ENCODE measurements around the gene MCM6. TPM values are rescaled to one million over a fixed set of nuclear protein-coding genes. Genes with fewer than 3 reads are reported as not detected.
"Not testable (repeated sequence)": the region's sequence is repeated elsewhere in the genome, so short reads cannot be mapped to it uniquely, and the experiment has no call there.

MCM6 gene
- total RNA-seq, 1 donor from 2014 or later = 74.4 TPM

DNA sequence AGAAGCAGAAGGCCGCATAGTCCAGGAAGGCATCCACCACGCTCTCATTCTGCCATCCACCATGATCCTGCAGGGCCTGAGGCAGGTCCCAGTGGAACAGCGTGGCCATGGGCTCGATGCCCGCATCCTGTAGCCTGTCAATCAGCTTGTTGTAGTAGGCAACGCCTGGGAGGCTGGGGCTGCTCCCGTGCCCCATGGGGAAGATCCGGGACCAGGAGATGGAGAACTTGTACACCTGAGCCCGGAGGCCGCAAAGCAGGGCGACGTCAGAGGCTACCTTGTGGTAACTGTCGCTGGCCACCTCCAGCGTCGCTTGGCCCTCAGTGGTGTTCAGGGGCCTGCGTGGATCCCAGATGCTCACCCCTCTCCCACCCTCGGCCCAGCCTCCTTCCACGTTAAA, 58.8 kb downstream of the MCM6 start:
- H3K36me3 Mint-ChIP-seq = no peaks in the 10 kb centered on the region
- Histone ChIP-seq H3K4me3 (no peak overlapping the region), H3K9me3 (ENCODE audit: low read depth) (no peaks in the 10 kb centered on the region), H2AFZ (replicated peaks) (no peak overlapping the region), H3K27me3 (no peaks in the 10 kb centered on the region), H3K4me1 (no peaks in the 10 kb centered on the region), H3K36me3 (no peaks in the 10 kb centered on the region), H3K27ac (no peak overlapping the region), H3F3A (ENCODE audit: low read depth) (no peaks in the 10 kb centered on the region), H4K20me1 (ENCODE audit: low read depth) (no peaks in the 10 kb centered on the region), H3K79me2 (ENCODE audit: low read depth) (no peaks in the 10 kb centered on the region), H3K9ac (no peak overlapping the region), H3K4me2 (no peak overlapping the region)
- TF ChIP-seq EZH2 (IDR thresholded peaks at IDR 0.05) = no peak
- no peak for TF ChIP-seq EZH2phosphoT487 (IDR thresholded peaks at IDR 0.05)
- TF ChIP-seq, protein P1, sequence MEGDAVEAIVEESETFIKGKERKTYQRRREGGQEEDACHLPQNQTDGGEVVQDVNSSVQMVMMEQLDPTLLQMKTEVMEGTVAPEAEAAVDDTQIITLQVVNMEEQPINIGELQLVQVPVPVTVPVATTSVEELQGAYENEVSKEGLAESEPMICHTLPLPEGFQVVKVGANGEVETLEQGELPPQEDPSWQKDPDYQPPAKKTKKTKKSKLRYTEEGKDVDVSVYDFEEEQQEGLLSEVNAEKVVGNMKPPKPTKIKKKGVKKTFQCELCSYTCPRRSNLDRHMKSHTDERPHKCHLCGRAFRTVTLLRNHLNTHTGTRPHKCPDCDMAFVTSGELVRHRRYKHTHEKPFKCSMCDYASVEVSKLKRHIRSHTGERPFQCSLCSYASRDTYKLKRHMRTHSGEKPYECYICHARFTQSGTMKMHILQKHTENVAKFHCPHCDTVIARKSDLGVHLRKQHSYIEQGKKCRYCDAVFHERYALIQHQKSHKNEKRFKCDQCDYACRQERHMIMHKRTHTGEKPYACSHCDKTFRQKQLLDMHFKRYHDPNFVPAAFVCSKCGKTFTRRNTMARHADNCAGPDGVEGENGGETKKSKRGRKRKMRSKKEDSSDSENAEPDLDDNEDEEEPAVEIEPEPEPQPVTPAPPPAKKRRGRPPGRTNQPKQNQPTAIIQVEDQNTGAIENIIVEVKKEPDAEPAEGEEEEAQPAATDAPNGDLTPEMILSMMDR (IDR thresholded peaks at IDR 0.05) = no peak
- no peak for DNase-seq (ENCODE audit: low spot score)
- H3K27me3 Mint-ChIP-seq (ENCODE audit: insufficient read depth, low read depth) = peaks cover 12% of the 10 kb centered on the region
- H3K4me3 Mint-ChIP-seq = no peak overlapping the region
- no peaks in the 10 kb centered on the region for H3K9me3 Mint-ChIP-seq
- peaks cover 2% of the 10 kb centered on the region for H3K4me1 Mint-ChIP-seq
- H3K27ac Mint-ChIP-seq = no peak overlapping the region

DNA sequence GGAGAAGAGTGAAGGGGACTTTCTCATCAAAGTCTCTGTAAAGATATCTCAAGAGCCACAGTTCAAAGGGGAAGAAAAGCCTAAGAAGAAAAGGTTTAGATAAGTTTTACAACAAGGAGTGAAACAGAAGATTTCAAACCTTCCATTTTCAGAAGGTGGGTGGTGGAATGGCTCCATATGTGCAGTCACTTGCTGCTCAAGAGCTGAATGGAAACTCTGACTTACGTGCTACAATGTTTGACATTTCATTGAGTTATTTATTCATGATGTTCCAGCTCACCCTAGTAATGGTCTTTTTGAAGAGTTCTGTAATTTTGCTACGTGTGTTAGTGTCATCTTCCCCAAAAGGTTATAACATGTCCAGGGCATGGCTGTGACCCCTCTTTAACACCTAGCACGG, 61.0 kb downstream of the MCM6 start:
- Mint-ChIP-seq H3K4me3 (no peak overlapping the region), H3K9me3 (no peaks in the 10 kb centered on the region), H3K36me3 (peaks cover 3% of the 10 kb centered on the region), H3K27ac (no peak overlapping the region), H3K4me1 (peaks cover under 1% of the 10 kb centered on the region), H3K27me3 (ENCODE audit: insufficient read depth, low read depth) (peaks cover 11% of the 10 kb centered on the region)
- no peak for DNase-seq (ENCODE audit: low spot score)
- Histone ChIP-seq H2AFZ (replicated peaks) (no peak overlapping the region), H3K9ac (no peak overlapping the region), H3K4me1 (no peaks in the 10 kb centered on the region), H3K27ac (no peak overlapping the region), H4K20me1 (ENCODE audit: low read depth) (no peaks in the 10 kb centered on the region), H3K36me3 (no peaks in the 10 kb centered on the region), H3K4me3 (no peak overlapping the region), H3K79me2 (ENCODE audit: low read depth) (no peaks in the 10 kb centered on the region), H3K9me3 (ENCODE audit: low read depth) (no peaks in the 10 kb centered on the region), H3K27me3 (no peaks in the 10 kb centered on the region), H3F3A (ENCODE audit: low read depth) (no peaks in the 10 kb centered on the region), H3K4me2 (no peak overlapping the region)
- TF ChIP-seq, protein P1 (IDR thresholded peaks at IDR 0.05) = no peak
- no peak for TF ChIP-seq EZH2phosphoT487 (IDR thresholded peaks at IDR 0.05)
- TF ChIP-seq EZH2 (IDR thresholded peaks at IDR 0.05) = no peak

DNA sequence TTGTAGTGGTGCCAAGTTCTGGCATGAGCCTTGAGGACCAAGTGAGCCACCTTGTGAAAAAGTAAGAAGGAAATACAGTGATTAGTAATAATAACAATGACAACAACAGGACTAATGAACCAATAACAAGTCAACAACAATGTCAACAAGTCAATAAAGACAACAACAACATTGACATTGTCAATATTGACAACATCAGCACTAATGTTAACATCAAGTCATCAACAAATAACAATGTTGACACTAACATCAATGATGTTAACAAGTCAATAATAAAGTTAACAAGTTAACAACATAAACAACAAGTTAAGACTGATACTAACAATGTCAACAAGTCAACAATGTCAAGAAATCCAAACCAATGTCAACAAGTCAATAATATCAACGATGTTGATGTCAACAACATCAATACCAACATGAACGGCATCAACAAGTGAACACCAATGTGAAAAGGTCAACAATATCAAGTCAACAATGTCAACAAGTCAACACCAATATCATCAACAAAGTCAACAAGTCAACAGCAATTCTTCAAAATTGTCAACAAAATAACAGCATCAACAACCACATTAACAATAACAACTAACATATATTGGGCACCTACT, 63.2 kb downstream of the MCM6 start:
- Histone ChIP-seq H3K36me3 (no peaks in the 10 kb centered on the region), H3K9ac (no peak overlapping the region), H3K4me3 (no peak overlapping the region), H3K9me3 (ENCODE audit: low read depth) (no peaks in the 10 kb centered on the region), H3K27me3 (no peaks in the 10 kb centered on the region), H3K79me2 (ENCODE audit: low read depth) (no peaks in the 10 kb centered on the region), H3F3A (ENCODE audit: low read depth) (no peaks in the 10 kb centered on the region), H2AFZ (replicated peaks) (no peak overlapping the region), H3K4me2 (no peak overlapping the region), H3K4me1 (no peaks in the 10 kb centered on the region), H4K20me1 (ENCODE audit: low read depth) (no peaks in the 10 kb centered on the region), H3K27ac (no peak overlapping the region)
- no peak overlapping the region for H3K27ac Mint-ChIP-seq
- peaks cover 5% of the 10 kb centered on the region for H3K9me3 Mint-ChIP-seq
- H3K27me3 Mint-ChIP-seq (ENCODE audit: insufficient read depth, low read depth) = peaks cover 9% of the 10 kb centered on the region
- peaks cover 3% of the 10 kb centered on the region for H3K36me3 Mint-ChIP-seq
- H3K4me3 Mint-ChIP-seq = no peak overlapping the region
- H3K4me1 Mint-ChIP-seq = no peaks in the 10 kb centered on the region
- TF ChIP-seq, protein P1 (IDR thresholded peaks at IDR 0.05) = no peak
- no peak for TF ChIP-seq EZH2phosphoT487 (IDR thresholded peaks at IDR 0.05)
- DNase-seq (ENCODE audit: low spot score) = no peak

DNA sequence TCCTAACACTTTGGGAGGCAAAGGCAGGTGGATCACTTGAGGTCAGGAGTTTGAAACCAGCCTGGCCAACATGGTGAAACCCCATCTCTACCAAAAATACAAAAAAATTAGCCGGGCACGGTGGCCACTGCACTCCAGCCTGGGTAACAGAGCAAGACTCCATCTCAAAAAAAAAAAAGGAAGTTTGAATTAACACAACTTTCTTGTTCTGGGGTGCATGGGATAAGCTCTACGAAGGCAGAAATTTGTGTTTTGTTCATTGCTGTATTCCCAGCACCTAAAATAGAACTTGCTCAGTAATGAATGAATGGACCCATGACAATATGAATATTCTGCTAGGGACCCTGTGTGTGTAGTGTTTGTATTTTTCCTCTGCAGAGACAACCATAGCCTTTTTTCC, 68.4 kb downstream of the MCM6 start:
- not testable (repeated sequence) for H3K9me3 ChIP-seq (ENCODE audit: low read depth); H3K4me3 Mint-ChIP-seq; H3K27ac Mint-ChIP-seq; H3F3A ChIP-seq (ENCODE audit: low read depth); H3K36me3 ChIP-seq; H4K20me1 ChIP-seq (ENCODE audit: low read depth); H3K79me2 ChIP-seq (ENCODE audit: low read depth); H3K36me3 Mint-ChIP-seq; DNase-seq (ENCODE audit: low spot score); H3K27me3 Mint-ChIP-seq (ENCODE audit: insufficient read depth, low read depth); H3K27ac ChIP-seq; H3K27me3 ChIP-seq; H3K4me1 ChIP-seq; H2AFZ ChIP-seq (replicated peaks); H3K9me3 Mint-ChIP-seq; H3K4me3 ChIP-seq; H3K9ac ChIP-seq; H3K4me1 Mint-ChIP-seq; H3K4me2 ChIP-seq

All from neural progenitor cell (in vitro differentiated cells).